LNCAP (cell line): ENCODE results near the gene CDAN1.

Source experiments
- CTCF ChIP-seq: fragments of 450-650 bp; IDR thresholded peaks from 2 replicates; pipeline ENCODE4 v1.5.1; 2017; ENCODE audit warnings: mild to moderate bottlenecking

CDAN1 gene

DNA sequence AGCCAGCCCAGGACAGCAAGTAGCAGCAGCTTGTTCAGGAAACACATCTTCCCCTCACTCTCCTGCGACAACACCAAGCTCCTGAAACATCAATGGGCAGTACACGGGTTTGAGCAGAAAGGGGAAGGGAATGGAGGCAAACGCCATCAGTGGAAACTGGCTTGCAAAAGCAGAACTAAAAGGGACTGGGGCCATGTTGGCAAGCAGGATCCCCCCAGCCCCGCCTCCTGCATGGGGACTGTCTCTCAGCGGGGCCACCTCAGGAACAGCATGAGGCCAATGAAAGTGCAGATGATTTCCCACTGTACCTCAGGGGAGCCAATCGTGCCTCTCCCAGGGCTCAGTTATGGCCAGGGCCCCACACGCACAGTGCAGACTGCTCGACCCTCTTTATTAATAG is 6.8 kb downstream of the CDAN1 start:
- no peak for TF ChIP-seq CTCF

GRCh38 chr15:42729409-42729808 is 7.5 kb downstream of the CDAN1 start:
- no peak for TF ChIP-seq CTCF

- no peak for TF ChIP-seq CTCF
Observed at GRCh38 chr15:42728972-42729371, 8.0 kb downstream of the CDAN1 start.

GRCh38 chr15:42728560-42728959 is 8.4 kb downstream of the CDAN1 start:
- no peak for TF ChIP-seq CTCF

- no peak for TF ChIP-seq CTCF
Observed at GRCh38 chr15:42727750-42728381, 9.1 kb downstream of the CDAN1 start.

DNA sequence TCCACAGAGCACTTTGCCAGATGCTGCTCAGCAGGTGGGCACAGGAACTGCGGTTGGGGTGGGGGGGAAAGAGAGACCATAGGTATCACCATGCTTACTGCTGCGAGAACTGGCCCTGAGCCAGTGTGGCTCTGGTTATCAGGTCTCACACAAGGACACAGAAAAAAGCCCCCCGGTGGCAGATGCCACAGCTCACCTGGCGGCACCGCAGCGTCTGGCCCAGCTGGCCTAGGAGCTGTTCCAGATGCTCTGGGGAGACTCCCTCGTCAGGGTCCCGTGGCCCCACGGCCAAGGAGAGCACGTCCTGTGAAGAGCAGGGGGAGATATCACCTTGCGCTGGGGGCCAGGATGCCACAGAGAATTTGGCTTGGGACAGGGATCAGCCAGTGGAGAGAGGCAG is 10.8 kb downstream of the CDAN1 start:
- no peak for TF ChIP-seq CTCF

GRCh38 chr15:42725331-42725903 is 11.5 kb downstream of the CDAN1 start:
- TF ChIP-seq CTCF, result no peak

- no peak for TF ChIP-seq CTCF
Observed at GRCh38 chr15:42724276-42724675, 12.7 kb downstream of the CDAN1 start.
